NB4 (cell line): ENCODE results near the gene INPP5A.
A peak's percentile ranks its signal among the peaks of the same experiment; 100 is the strongest.

Source experiments
- DNase-seq: peaks from one replicate; pipeline ENCODE4 v3.0.0; 2010; ENCODE audit warnings: low read depth
- H3K4me3 ChIP-seq: one replicate; pipeline ENCODE4 v1.5.1; 2011; ENCODE audit warnings: mild to moderate bottlenecking, low read depth, low read length, moderate library complexity
- MYC ChIP-seq: IDR thresholded peaks from 2 replicates; pipeline ENCODE4 v1.6.1; 2011; ENCODE audit warnings: low read depth, low read length
- POLR2A ChIP-seq: IDR thresholded peaks from 2 replicates; pipeline ENCODE4 v1.6.1; 2011; ENCODE audit warnings: mild to moderate bottlenecking; ENCODE audit not compliant: insufficient read length; ENCODE audit errors: extremely low read depth
- TF ChIP-seq, protein P1 (sequence below): IDR thresholded peaks from one replicate; pipeline ENCODE4 v1.5.1; 2012; ENCODE audit warnings: low read depth, low read length
- TF ChIP-seq, protein P2 (sequence below): IDR thresholded peaks from 2 replicates; pipeline ENCODE4 v1.6.1; 2011; ENCODE audit warnings: low read depth, low read length

INPP5A gene

DNA sequence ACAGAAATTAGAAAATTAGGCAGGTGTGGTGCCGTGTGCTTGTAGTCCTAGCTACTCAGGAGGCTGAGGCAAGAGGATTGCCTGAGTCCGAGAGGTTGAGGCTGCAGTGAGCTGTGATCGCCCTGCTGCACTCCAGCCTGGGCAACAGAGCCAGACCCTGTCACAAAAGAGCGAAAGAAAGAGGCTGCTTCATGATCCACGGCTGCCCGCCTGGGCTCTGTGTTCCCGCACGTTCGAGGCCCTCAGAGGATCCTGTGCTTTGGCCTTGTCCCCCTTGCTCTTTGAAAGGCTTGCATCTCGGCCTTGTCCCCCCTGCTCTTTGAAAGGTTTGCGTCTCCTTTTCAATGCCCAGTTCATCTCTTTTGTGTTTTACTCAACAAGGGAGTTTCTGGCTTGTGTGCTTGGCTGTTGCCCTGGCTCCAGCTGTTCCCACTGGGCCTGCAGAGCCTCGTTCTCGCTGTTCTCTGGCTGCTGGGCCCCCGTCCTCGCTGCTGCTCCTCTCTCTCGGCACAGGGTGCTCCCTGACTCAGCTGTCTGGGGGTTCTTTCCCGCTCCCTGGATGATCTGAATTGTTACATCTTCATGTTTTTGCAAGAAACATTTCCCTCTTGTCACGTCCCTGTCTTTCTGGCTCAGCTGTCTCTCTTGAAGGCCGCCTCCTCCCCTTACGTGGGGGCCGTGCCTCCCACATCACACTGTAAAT is 45.1 kb upstream of the INPP5A start:
- H3K4me3 ChIP-seq, result no peak overlapping the region
- no peak for DNase-seq
- no peak for TF ChIP-seq MYC
- TF ChIP-seq POLR2A, result no peak
- TF ChIP-seq, protein P1, sequence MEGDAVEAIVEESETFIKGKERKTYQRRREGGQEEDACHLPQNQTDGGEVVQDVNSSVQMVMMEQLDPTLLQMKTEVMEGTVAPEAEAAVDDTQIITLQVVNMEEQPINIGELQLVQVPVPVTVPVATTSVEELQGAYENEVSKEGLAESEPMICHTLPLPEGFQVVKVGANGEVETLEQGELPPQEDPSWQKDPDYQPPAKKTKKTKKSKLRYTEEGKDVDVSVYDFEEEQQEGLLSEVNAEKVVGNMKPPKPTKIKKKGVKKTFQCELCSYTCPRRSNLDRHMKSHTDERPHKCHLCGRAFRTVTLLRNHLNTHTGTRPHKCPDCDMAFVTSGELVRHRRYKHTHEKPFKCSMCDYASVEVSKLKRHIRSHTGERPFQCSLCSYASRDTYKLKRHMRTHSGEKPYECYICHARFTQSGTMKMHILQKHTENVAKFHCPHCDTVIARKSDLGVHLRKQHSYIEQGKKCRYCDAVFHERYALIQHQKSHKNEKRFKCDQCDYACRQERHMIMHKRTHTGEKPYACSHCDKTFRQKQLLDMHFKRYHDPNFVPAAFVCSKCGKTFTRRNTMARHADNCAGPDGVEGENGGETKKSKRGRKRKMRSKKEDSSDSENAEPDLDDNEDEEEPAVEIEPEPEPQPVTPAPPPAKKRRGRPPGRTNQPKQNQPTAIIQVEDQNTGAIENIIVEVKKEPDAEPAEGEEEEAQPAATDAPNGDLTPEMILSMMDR, result no peak
- TF ChIP-seq, protein P2, sequence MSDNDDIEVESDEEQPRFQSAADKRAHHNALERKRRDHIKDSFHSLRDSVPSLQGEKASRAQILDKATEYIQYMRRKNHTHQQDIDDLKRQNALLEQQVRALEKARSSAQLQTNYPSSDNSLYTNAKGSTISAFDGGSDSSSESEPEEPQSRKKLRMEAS, result no peak

DNA sequence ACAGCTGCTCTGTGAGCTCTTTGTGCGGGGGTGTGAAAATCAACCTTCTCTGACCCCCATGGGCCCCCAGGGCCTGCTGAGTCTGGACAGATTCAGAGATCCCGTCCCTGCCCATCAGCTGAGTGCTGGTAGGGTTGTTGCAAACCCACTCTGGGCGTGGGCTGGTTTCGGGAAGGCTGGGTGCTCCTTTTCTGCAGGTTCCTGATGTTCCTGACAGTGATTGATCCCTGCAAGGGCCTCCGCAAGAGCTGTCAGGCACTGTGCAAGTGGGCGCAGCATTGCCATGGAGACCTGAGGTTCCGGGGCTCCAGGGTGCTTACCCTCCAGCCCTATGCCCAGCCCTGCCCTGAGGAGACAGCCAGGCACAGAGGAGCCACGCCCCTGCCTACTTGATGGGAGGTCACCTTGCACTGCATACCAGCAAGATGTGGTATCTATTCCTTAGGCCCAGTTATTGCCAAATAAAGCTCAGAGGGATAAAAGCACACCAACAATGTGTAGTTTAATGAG is 44.3 kb upstream of the INPP5A start:
- TF ChIP-seq, protein P2, result no peak
- TF ChIP-seq, protein P1, result no peak
- TF ChIP-seq POLR2A, result no peak
- TF ChIP-seq MYC, result no peak
- no peak for DNase-seq
- no peak overlapping the region for H3K4me3 ChIP-seq

DNA sequence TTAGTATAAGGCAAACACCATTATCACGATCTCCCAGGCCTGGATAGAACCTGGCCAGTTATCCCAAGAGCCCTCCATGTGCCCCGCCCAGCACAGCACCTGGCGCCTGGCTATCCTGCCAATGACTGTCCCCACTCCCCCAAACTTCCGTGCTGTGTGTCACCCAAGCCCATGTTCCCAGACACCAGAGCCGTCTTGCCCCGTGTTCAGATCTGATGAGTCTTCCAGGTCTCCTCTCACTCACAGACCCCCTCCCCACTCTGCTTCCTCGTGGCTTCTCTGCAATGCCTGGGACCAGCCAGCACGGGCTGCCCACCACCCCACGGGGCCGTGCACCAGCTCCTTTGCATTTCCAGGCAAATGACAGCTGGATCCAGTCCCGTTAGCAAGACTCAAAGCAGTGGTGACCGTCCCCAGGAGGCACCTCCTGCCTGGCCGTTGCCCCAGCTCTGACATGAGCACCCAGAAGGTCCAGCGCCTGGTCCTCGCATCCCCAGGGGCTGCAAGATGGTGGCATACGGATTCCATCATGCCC is 43.8 kb upstream of the INPP5A start:
- no peak for DNase-seq
- H3K4me3 ChIP-seq, result no peak overlapping the region
- TF ChIP-seq MYC (no peak), POLR2A (no peak)
- TF ChIP-seq, protein P1, result no peak
- TF ChIP-seq, protein P2, result no peak

DNA sequence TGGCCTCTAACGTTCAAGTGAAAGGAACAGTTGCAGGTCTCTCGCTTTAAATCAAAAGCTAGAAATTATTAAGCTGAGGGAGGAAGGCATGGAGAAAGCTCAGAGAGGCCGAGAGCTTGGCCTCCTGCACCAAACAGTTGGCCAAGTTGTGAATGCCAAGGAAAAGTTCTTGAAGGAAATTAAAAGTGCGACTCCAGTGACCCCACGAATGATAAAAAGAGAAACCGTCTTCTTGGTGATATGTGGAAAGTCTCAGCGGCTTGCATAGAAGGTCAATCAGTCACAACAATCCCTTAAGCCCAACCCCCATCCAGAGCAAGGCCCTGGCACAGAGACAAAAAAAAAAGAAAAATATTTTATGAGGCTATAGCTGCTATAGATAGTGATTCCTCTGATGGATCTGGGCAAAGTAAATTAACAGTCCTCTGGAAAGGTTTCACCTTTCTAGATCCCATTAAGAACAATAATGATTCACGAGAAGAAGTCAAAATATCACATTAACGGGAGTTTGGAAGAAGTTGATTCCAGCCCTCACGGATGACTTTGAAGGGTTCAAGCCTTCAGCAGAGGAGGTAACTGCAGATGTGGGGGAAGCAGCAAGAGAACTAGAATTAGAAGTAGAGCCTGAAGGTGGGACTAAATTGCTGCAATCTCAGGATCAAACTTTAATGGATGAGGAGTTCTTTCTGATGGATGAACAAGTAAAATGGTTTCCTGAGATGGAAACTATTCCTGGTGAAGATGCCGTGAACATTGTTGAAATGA is 42.5 kb upstream of the INPP5A start:
- TF ChIP-seq, protein P1, result no peak
- no peak for TF ChIP-seq MYC
- TF ChIP-seq, protein P2, result no peak
- no peak for TF ChIP-seq POLR2A
- H3K4me3 ChIP-seq, result no peak overlapping the region
- no peak for DNase-seq

DNA sequence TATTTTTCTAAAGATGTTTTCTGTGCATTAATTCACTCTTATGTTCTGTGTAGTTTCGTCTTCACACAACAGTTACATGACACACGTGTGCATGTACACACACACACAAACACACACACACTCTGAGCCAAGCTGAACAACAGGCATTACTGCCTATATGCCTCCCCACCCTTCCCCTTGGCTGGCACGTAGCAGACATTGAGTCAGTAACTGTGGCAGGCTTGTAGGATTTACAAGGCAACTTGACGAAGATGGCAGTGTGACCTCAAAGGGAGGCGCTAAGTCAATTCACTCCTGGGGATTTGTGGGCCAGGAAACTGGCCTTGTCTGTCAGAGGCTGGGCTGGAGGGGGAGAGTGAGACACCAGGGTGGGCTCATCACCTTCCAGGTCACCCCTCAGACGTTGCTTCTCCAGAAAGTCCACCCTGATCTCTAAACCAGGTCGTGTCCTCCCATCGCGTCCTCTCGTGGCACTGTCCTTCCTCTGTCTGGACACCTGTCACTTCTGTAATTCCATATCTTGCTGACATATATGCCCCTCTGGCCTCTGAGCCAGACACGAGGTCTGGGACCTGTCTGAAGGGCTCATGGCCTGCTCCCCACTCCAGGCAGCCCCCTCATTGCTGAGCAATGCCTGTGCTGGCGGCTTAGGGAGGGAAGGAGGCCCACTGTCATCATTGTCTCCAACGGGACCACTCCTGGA is 41.1 kb upstream of the INPP5A start:
- DNase-seq, result peak; percentile 85
- TF ChIP-seq POLR2A, result no peak
- TF ChIP-seq MYC, result no peak
- TF ChIP-seq, protein P2, result 0 out of 2 replicates have a peak, but pooled peaks have one; percentile 23
- TF ChIP-seq, protein P1, result no peak
- H3K4me3 ChIP-seq, result peak overlapping the region; percentile 29
